K562 (cell line): ENCODE measurements around the gene PRMT3. TPM values are rescaled to one million over a fixed set of nuclear protein-coding genes. Genes with fewer than 3 reads are reported as not detected.

ENCODE experiments used
- CBFA2T3 ChIP-seq: fragments of 450-650 bp; IDR thresholded peaks from 2 replicates; pipeline ENCODE4 v1.6.1; 2017
- CREM ChIP-seq: IDR thresholded peaks from 2 replicates; pipeline ENCODE4 v1.6.1; 2014; ENCODE audit warnings: antibody characterized with exemption, low read depth
- JUN ChIP-seq, 2 experiments: sonication (generic) in 1 of 2; formaldehyde crosslinking in 1 of 2; IDR thresholded peaks; 2 replicates each; pipeline versions ENCODE4 v1.6.1 to v1.8.0; 2012 to 2022; ENCODE audit warnings: borderline replicate concordance in 2 of 2, mild to moderate bottlenecking in 2 of 2, improper control_type of control experiment in 1 of 2, low read depth in 1 of 2, low read length in 1 of 2, missing genetic modification reagents in 1 of 2
- NR2C2 ChIP-seq, 2 experiments: fragments of 200-800 bp in 1 of 2; sonication (Bioruptor generic) in 1 of 2; sonication (generic) in 1 of 2; formaldehyde crosslinking in 1 of 2; IDR thresholded peaks; 2 replicates each; pipeline versions ENCODE4 v1.6.1 to v1.8.0; 2016 to 2022; ENCODE audit warnings: mild to moderate bottlenecking in 1 of 2, missing compliant biosample characterization in 1 of 2, missing genetic modification characterization in 1 of 2, missing genetic modification reagents in 1 of 2
- PTTG1 ChIP-seq: fragments of 450-650 bp; IDR thresholded peaks from 2 replicates; pipeline ENCODE4 v1.6.1; 2016; ENCODE audit warnings: low read depth, mild to moderate bottlenecking, missing genetic modification characterization, missing compliant biosample characterization
- ZNF175 ChIP-seq: fragments of 200-800 bp; sonication (Bioruptor generic); IDR thresholded peaks from 2 replicates; pipeline ENCODE4 v1.6.1; 2016; ENCODE audit warnings: low read depth, mild to moderate bottlenecking, missing genetic modification characterization, missing compliant biosample characterization
- ZNF408 ChIP-seq: fragments of 250-450 bp; sonication (Bioruptor Pico); IDR thresholded peaks from 2 replicates; pipeline ENCODE4 v1.4.0; 2020; ENCODE audit warnings: low read depth, mild to moderate bottlenecking, moderate library complexity
- polyA plus RNA-seq, 8 experiments: library from polyadenylated mRNA; depleted of rRNA in 4 of 8; stranded (reverse) in 5 of 8; unstranded in 3 of 8; fragments of >200 nt; fragmentation: Nextera tagmentation in 2 of 8; fragmentation: Illumina TruSeq in 1 of 8; extraction: Ambion mirVana in 2 of 8; extraction: Trizol in 1 of 8; gene quantifications; 2 replicates each; pipeline versions ENCODE4 v1.2.1 to v1.2.3, GENCODE V29; 2011 to 2014; ENCODE audit warnings: inconsistent platforms in 1 of 8, missing spikeins in 1 of 8
- total RNA-seq, 7 experiments: library from RNA; depleted of rRNA in 6 of 7; stranded (reverse); fragments of >200 nt in 6 of 7; fragmentation: Illumina TruSeq in 2 of 7; extraction: Trizol in 2 of 7; gene quantifications; 2 replicates each; pipeline versions ENCODE4 v1.2.1 to v1.2.3, GENCODE V29; 2011 to 2021; ENCODE audit warnings: low replicate concordance in 1 of 7
- TF ChIP-seq, protein P1 (sequence below), 2 experiments: fragments of 450-650 bp in 1 of 2; sonication (generic) in 1 of 2; formaldehyde crosslinking in 1 of 2; IDR thresholded peaks; 2 replicates each; pipeline versions ENCODE4 v1.7.1 to v1.9.0; 2016 to 2022; ENCODE audit warnings: inconsistent platforms in 1 of 2, mild to moderate bottlenecking in 1 of 2, missing genetic modification reagents in 1 of 2

Gene PRMT3
- total and polyA plus RNA-seq, 9 of the 15 experiments (the other 6 are each of a cell fraction or from before 2014, with no cell fraction given): 24.0 to 62.1 (median 44.7) TPM

DNA sequence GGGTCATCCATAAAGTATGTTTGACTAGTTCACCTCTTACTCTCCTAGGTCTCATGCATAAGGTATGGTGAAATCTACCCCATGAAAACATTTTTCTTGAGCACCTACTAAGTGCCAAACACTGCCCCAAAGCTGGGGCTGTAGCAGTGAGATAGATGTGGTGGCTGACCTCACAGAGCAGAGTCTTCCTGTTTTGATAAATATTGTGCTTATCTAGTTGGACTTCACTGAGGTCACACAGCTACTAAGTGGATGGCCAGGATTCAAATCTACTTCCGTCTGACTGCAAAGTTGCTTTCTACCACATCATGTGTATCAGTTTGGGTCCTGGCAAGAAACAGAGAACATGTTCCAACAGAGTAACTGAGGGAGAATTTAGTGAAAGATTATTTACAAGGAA is 30.4 kb upstream of the PRMT3 start (continued):
- TF ChIP-seq, protein P1, sequence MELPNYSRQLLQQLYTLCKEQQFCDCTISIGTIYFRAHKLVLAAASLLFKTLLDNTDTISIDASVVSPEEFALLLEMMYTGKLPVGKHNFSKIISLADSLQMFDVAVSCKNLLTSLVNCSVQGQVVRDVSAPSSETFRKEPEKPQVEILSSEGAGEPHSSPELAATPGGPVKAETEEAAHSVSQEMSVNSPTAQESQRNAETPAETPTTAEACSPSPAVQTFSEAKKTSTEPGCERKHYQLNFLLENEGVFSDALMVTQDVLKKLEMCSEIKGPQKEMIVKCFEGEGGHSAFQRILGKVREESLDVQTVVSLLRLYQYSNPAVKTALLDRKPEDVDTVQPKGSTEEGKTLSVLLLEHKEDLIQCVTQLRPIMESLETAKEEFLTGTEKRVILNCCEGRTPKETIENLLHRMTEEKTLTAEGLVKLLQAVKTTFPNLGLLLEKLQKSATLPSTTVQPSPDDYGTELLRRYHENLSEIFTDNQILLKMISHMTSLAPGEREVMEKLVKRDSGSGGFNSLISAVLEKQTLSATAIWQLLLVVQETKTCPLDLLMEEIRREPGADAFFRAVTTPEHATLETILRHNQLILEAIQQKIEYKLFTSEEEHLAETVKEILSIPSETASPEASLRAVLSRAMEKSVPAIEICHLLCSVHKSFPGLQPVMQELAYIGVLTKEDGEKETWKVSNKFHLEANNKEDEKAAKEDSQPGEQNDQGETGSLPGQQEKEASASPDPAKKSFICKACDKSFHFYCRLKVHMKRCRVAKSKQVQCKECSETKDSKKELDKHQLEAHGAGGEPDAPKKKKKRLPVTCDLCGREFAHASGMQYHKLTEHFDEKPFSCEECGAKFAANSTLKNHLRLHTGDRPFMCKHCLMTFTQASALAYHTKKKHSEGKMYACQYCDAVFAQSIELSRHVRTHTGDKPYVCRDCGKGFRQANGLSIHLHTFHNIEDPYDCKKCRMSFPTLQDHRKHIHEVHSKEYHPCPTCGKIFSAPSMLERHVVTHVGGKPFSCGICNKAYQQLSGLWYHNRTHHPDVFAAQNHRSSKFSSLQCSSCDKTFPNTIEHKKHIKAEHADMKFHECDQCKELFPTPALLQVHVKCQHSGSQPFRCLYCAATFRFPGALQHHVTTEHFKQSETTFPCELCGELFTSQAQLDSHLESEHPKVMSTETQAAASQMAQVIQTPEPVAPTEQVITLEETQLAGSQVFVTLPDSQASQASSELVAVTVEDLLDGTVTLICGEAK (IDR thresholded peaks at IDR 0.05): 0 out of 2 replicates have a peak, but pooled peaks have one; percentile 16
- TF ChIP-seq, protein P1 (CRISPR knock-in tag; IDR thresholded peaks at IDR 0.05): no peak
- no peak for TF ChIP-seq NR2C2 (CRISPR knock-in tag; IDR thresholded peaks at IDR 0.05)
- peak; percentile 74 for TF ChIP-seq NR2C2 (tag; IDR thresholded peaks at IDR 0.05)
- no peak for TF ChIP-seq PTTG1 (tag)
- peak; percentile 71 for TF ChIP-seq CBFA2T3
- 0 out of 2 replicates have a peak, but pooled peaks have one; percentile 11 for TF ChIP-seq JUN (IDR thresholded peaks at IDR 0.05; ENCODE audit: borderline replicate concordance, low read depth, low read length)
- TF ChIP-seq JUN (CRISPR knock-in tag; IDR thresholded peaks at IDR 0.05; ENCODE audit: borderline replicate concordance): no peak
- TF ChIP-seq CREM: peak; percentile 69
- peak; percentile 28; the same call in 1 of the 2 replicates for TF ChIP-seq ZNF175
- TF ChIP-seq ZNF408 (CRISPR knock-in tag): no peak
